Subcutaneous adipose tissue (tissue), 4 donors: Measurements from ENCODE around the gene GARRE1. TPM values are rescaled to one million over a fixed set of nuclear protein-coding genes. Genes with fewer than 3 reads are reported as not detected.

ENCODE experiments used
- total RNA-seq, 4 donors: library from RNA; depleted of rRNA; stranded (reverse); fragments of >200 nt; gene quantifications; one replicate each; pipeline ENCODE4 v1.1.0, GENCODE V29; 2016
- TF ChIP-seq, protein P1 (sequence below): fragments of 450-650 bp; IDR thresholded peaks from one replicate; pipeline ENCODE4 v1.5.1; 2016; ENCODE audit warnings: low read depth, mild to moderate bottlenecking, control low read depth, antibody characterized with exemption, moderate library complexity

Gene GARRE1
- total RNA-seq, 4 donors from 2014 or later, result 20.9 to 49.7 (median 36.0) TPM

GRCh38 chr19:34228347-34228746 is 26.0 kb upstream of the GARRE1 start:
- TF ChIP-seq, protein P1, sequence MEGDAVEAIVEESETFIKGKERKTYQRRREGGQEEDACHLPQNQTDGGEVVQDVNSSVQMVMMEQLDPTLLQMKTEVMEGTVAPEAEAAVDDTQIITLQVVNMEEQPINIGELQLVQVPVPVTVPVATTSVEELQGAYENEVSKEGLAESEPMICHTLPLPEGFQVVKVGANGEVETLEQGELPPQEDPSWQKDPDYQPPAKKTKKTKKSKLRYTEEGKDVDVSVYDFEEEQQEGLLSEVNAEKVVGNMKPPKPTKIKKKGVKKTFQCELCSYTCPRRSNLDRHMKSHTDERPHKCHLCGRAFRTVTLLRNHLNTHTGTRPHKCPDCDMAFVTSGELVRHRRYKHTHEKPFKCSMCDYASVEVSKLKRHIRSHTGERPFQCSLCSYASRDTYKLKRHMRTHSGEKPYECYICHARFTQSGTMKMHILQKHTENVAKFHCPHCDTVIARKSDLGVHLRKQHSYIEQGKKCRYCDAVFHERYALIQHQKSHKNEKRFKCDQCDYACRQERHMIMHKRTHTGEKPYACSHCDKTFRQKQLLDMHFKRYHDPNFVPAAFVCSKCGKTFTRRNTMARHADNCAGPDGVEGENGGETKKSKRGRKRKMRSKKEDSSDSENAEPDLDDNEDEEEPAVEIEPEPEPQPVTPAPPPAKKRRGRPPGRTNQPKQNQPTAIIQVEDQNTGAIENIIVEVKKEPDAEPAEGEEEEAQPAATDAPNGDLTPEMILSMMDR, result no peak

DNA sequence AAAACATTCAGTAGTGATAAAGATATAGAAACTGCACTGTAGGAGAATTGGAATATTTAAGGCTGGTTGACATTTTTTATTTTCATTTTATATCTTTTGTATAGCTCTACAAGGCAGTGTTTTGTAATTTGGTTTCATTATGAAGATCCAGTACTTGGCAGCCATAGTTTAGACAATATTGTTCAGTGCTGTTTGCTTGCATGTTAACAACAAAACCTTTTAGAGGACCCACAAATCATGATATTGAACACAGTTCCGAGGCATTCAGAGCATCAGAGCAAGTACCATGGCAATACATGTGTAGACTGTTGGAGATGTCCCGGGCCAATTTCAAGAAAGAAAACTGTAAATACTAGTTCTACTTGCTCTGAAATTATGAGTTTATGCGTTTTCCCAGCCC is 25.6 kb upstream of the GARRE1 start:
- TF ChIP-seq, protein P1, result no peak

DNA sequence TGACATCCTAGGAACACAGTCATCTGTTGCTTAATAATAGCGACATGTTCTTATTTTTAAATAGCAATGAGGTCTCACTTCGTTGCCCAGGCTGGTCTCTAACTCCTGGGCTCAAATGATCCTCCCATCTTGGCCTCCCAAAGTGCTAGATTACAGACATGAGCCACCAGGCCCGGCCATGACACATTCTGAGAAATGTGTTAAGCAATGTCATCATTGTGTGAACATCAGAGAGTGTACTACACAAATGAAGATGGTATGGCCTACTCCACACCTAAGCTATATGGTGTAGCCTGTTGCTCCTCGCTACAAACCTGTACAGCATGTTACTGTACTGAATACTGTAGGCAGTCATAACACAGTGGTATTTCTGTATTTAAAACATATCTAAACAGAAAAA is 24.6 kb upstream of the GARRE1 start:
- TF ChIP-seq, protein P1, result no peak

DNA sequence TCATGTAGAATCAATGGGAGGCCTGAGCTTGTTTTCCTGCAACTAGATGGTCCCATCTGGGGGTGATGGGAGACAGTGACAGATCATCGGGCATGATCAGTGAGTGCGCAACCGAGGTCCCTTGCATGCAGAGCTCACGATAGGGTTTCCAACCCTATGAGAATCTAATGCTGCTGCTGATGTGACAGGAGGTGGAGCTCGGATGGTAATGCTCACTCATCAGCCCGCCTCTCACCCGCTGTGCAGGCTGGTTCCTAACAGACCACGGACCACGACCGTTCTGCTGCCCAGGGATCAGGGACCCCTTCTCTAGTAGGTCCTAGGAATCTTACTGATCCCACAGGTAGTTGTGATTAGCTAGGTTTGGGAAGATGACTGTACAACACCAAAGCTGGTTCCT is 23.5 kb upstream of the GARRE1 start:
- TF ChIP-seq, protein P1, result no peak

DNA sequence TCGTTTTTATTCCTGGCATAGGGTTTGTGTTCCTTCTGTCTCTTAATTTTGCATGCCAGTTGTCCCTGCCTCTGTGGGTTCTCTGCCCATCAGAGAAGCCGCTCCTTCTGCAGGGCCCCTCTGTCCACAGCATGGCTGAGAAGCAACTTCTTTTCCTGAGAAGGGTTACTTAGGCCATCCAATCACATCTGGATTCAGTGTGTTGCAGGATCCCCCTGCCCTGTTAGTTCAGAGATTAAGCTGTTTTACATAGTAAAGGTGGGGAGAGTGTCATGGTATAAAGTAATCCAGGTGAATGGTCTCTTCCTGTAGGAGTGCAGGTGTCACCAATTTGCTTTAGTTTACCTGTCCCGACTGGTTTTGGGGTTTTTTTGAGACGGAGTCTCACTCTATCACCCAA is 22.9 kb upstream of the GARRE1 start:
- TF ChIP-seq, protein P1, result no peak

DNA sequence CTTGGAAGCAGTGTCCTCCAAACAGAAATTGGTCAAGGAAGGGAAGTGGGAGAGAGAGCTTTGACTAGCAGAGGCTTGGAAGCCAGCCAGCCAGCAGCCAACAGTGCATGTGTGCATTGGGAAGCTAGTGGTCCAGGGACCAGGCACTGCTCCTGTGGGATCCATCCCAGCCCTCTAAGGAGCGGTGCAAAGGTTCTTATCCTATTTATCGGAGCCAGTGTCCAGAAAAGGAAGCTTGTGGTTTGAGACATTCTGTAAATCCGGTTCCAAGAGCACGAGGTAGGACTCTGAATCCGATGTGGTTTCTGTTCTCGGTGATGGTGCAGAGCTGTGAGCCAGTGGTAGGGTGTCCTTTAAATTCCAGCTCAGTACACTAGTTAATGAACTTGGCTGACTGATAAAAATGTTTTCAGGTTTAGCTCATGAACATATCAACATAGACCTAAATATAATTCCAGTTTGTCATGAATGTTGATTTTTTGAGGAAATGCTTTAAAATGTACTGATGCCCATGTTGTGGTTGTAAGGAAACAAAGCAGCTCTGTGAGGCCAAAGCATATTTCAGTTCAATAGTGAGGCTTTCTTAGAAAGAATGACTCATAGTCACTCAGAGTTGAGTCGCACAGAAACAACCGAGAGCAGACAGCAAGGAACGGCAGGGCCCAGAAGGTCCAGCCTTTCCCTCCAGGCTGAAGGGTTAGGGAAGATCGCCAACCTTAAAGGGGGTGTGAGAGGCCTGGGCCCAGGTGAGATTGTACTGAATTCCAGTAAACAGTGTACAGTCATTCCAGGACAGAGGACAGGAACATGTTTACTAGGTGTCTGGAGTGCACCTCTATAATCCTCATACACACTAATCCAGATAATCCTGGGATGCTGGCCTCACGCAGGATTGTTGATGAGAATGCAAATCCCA is 21.5 kb upstream of the GARRE1 start:
- TF ChIP-seq, protein P1, result no peak

DNA sequence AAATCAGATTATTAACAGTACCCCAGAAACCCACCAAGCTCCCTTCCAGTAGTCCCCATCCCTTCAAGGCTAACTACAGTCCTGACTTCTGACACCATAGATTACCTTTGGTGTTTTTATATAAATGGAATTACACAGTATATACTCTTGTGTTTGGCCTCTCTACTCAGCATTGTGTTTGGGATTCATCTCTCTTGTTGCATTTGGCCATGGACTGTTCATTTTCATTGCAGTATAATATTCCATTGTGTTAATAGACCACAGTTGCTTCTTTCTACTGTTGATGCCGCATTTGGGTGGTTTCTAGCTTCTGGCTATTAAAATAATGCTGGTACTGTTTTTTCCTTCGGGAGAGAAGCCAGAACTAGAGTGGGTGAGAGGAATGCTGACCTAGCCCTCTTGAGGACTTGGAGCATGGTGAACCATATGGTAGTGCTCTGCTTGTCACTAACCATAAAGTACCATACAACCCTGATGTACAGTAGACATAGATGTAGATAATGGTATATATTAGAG is 18.9 kb upstream of the GARRE1 start:
- TF ChIP-seq, protein P1, result no peak
